Adrenal gland (tissue), 12 donors: Measurements from ENCODE around the gene TMEM129. TPM values are rescaled to one million over a fixed set of nuclear protein-coding genes. Genes with fewer than 3 reads are reported as not detected.
A peak's percentile ranks its signal among the peaks of the same experiment; 100 is the strongest.

Source experiments
- DNase-seq, 7 donors: peaks; one replicate each; pipeline ENCODE4 v3.0.0-alpha.2; 2019 to 2020
- H3K27ac ChIP-seq, 5 donors: fragments of 200-600 bp; sonication (generic) in 4 of 5; 1 replicate in 3 of 5; 2 replicates in 2 of 5; pipeline versions ENCODE4 v1.5.1 to v1.8.0; 2016 to 2020; ENCODE audit warnings: mild to moderate bottlenecking in 1 of 5
- H3K27me3 ChIP-seq: fragments of 200-600 bp; 2 replicates; pipeline ENCODE4 v1.8.0; 2021
- H3K36me3 ChIP-seq, 2 donors: fragments of 200-600 bp; replicated peaks in 1 of 2; 1 replicate in 1 of 2; 2 replicates in 1 of 2; pipeline versions ENCODE4 v1.5.1 to v1.8.0; 2018 to 2022
- H3K4me1 ChIP-seq, 2 donors: fragments of 200-600 bp; replicated peaks in 1 of 2; 1 replicate in 1 of 2; 2 replicates in 1 of 2; pipeline versions ENCODE4 v1.5.1 to v1.8.0; 2018 to 2021
- H3K4me3 ChIP-seq, 4 donors: fragments of 200-600 bp; sonication (generic) in 3 of 4; one replicate each; pipeline ENCODE4 v1.5.1; 2016 to 2018
- H3K9me3 ChIP-seq, 3 donors: fragments of 200-600 bp; sonication (generic) in 1 of 3; replicated peaks in 1 of 3; 1 replicate in 2 of 3; 2 replicates in 1 of 3; pipeline versions ENCODE4 v1.5.1 to v1.8.0; 2016 to 2021
- CTCF ChIP-seq, 6 experiments: fragments of 450-650 bp in 4 of 6; fragments of 200-600 bp in 2 of 6; sonication (generic) in 1 of 6; IDR thresholded peaks; 1 replicate in 5 of 6; 2 replicates in 1 of 6; pipeline versions ENCODE4 v1.5.1 to v1.8.0; 2016 to 2021; ENCODE audit warnings: antibody characterized with exemption in 6 of 6, mild to moderate bottlenecking in 2 of 6, moderate library complexity in 1 of 6
- POLR2A ChIP-seq, 2 donors: fragments of 450-650 bp; IDR thresholded peaks; one replicate each; pipeline ENCODE4 v1.6.1; 2017; ENCODE audit warnings: antibody characterized with exemption in 2 of 2, mild to moderate bottlenecking in 2 of 2, moderate library complexity in 1 of 2
- WGBS, 4 donors: extraction: QIAGEN DNeasy Blood & Tissue Kit in 2 of 4; methylation state at CpG; one replicate each; pipeline versions ENCODE4 v1.1.5 to v1.1.7; 2013 to 2017; 5-methylcytosine and 5-hydroxymethylcytosine counted together
- intact Hi-C, 2 donors: fragments of 100-400 bp; cut with DNase I; formaldehyde crosslinking; loops; one replicate each; pipeline versions ENCODE4 v1.14.1 to v1.15.0; 2022 to 2023
- polyA plus RNA-seq, 3 donors: library from polyadenylated mRNA; stranded (reverse); fragments of 200-250 nt in 2 of 3; fragments of 350-450 nt in 1 of 3; fragmentation: Illumina TruSeq in 1 of 3; extraction: RNeasy Lipid Tissue Mini Kit (QIAGEN cat#74804) in 1 of 3; gene quantifications; one replicate each; pipeline ENCODE4 v1.2.3, GENCODE V29; 2013 to 2014
- total RNA-seq, 9 donors: library from RNA; depleted of rRNA in 4 of 9; stranded (reverse); fragments of >200 nt in 4 of 9; fragments of 120-200 nt in 1 of 9; fragmentation: NEBNext Ultra II Directional in 1 of 9; extraction: Animal tissue kit (Norgen Biotek cat#: 25700) in 1 of 9; gene quantifications; one replicate each; pipeline versions ENCODE4 v1.1.0 to v1.2.4, GENCODE V29; 2013 to 2023
- donor health status: healthy with polysubstance abuse.
- donor health status: Bipolar disorder and iron deficiency.
- donor health status: DM: yes; HTN: yes; CAD: no.
- donor health status: DM: no; HTN: no; CAD: no.
- donor health status: DM: no; HTN: no; CAD: no.
- donor health status: DM: yes; HTN: yes; CAD: no.

TMEM129 gene
- total and polyA plus RNA-seq, 12 donors, result 14.9 to 119 (median 50.5) TPM

DNA sequence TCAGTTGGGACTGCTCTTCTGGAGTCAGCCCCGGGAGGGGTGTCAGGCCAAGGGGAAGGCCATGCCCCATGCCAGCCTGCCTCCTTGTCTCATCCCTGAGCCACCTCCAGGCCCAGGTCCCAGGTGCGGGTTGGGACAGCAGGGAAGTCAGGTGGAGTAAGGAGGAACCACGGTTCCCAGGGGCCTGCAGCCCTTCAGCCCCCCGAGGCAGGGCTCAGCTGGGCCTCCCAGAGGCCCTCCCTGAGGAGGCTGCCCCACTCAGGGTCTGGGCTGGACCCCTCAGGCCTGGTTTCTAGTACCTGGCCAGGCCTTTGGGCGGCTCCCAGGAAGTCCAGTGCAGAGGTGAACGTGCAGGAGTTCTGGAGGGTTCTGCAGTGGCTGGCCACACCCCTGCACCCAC, 48.6 kb upstream of the TMEM129 start:
- H3K27ac ChIP-seq, result no peak overlapping the region
- WGBS, 4 donors, result 88 to 100% (median 93%) methylated on average over 1 to 6 of the region's 6 CpGs; no CpG with 5 or more reads in 1 of the 4 donors
- no peaks in the 10 kb centered on the region for H3K9me3 ChIP-seq
- H3K4me1 ChIP-seq, result peaks cover 8 to 12% of the 10 kb centered on the region in 2 donors
- TF ChIP-seq CTCF (IDR thresholded peaks at IDR 0.05), result no peak
- TF ChIP-seq POLR2A (IDR thresholded peaks at IDR 0.05), result no peak
- no peak for DNase-seq
- intact Hi-C loops, result no loop called here
- H3K27me3 ChIP-seq, result no peaks in the 10 kb centered on the region
- H3K4me3 ChIP-seq, result no peak overlapping the region
- H3K36me3 ChIP-seq, result no peaks in the 10 kb centered on the region

GRCh38 chr4:1768367-1769034, 47.4 kb upstream of the TMEM129 start:
- intact Hi-C loops, result no loop called here

GRCh38 chr4:1767770-1768366, 46.7 kb upstream of the TMEM129 start:
- intact Hi-C loops, result no loop called here
- H3K27ac ChIP-seq, result no peak overlapping the region
- peaks cover 18 to 21% of the 10 kb centered on the region in 2 donors for H3K4me1 ChIP-seq
- H3K9me3 ChIP-seq, result no peaks in the 10 kb centered on the region
- peak in 2 of 7 donors; percentile 20 to 42 for DNase-seq
- no peaks in the 10 kb centered on the region for H3K36me3 ChIP-seq
- no peaks in the 10 kb centered on the region for H3K27me3 ChIP-seq
- TF ChIP-seq POLR2A (IDR thresholded peaks at IDR 0.05) (no peak), CTCF (IDR thresholded peaks at IDR 0.05) (no peak)
- peak overlapping the region in 1 of 4 donors; percentile 59 for H3K4me3 ChIP-seq
- 26 to 100% (median 32%) methylated on average over 2 to 32 of the region's 32 CpGs for WGBS, 4 donors

More at GRCh38 chr4:1768367-1769034, 47.4 kb upstream of the TMEM129 start:
- Histone ChIP-seq H3K9me3 (no peaks in the 10 kb centered on the region), H3K4me3 (no peak overlapping the region), H3K27me3 (no peaks in the 10 kb centered on the region), H3K27ac (no peak overlapping the region), H3K4me1 (peaks cover 13 to 17% of the 10 kb centered on the region in 2 donors), H3K36me3 (no peaks in the 10 kb centered on the region)
- DNase-seq, result no peak
- TF ChIP-seq CTCF (IDR thresholded peaks at IDR 0.05) (no peak), POLR2A (IDR thresholded peaks at IDR 0.05) (no peak)
- 81 to 93% (median 85%) methylated on average over 18 to 23 of the region's 23 CpGs for WGBS, 4 donors

- 1 to 4% (median 2%) methylated on average over 21 to 81 of the region's 84 CpGs; no CpG with 5 or more reads in 1 of the 4 donors for WGBS, 4 donors
- no peak for DNase-seq
- TF ChIP-seq CTCF (IDR thresholded peaks at IDR 0.05), result no peak
- no peak for TF ChIP-seq POLR2A (IDR thresholded peaks at IDR 0.05)
- Histone ChIP-seq H3K27me3 (no peaks in the 10 kb centered on the region), H3K4me3 (peak overlapping the region in 1 of 4 donors; percentile 59), H3K4me1 (peaks cover 18 to 21% of the 10 kb centered on the region in 2 donors), H3K36me3 (no peaks in the 10 kb centered on the region), H3K9me3 (no peaks in the 10 kb centered on the region), H3K27ac (peak overlapping the region in 1 of 5 donors; percentile 45)
- intact Hi-C loops, result no loop called here
These were observed 46.1 kb upstream of the TMEM129 start for GRCh38 chr4:1767061-1767769.
